K562 (cell line): Measurements from ENCODE around the gene SH2D4B.

ENCODE experiments used
- ATF3 ChIP-seq, 2 experiments: fragments of 450-650 bp in 1 of 2; sonication (generic) in 1 of 2; formaldehyde crosslinking in 1 of 2; IDR thresholded peaks in 1 of 2; conservative IDR thresholded peaks in 1 of 2; 2 replicates each; pipeline versions ENCODE4 v1.6.1 to v1.8.1; 2016 to 2023; ENCODE audit warnings: mild to moderate bottlenecking in 2 of 2, moderate library complexity in 2 of 2, inconsistent platforms in 1 of 2, missing genetic modification reagents in 1 of 2
- CTCF ChIP-seq, 3 experiments: IDR thresholded peaks in 2 of 3; conservative IDR thresholded peaks in 1 of 3; 2 replicates each; pipeline ENCODE4 v1.5.1; 2011 to 2012; ENCODE audit warnings: low read length in 3 of 3, mild to moderate bottlenecking in 3 of 3, control low read depth in 2 of 3, improper control_type of control experiment in 1 of 3, inconsistent platforms in 1 of 3, low read depth in 1 of 3, mixed read lengths in 1 of 3, moderate library complexity in 1 of 3; ENCODE audit not compliant: insufficient read depth in 2 of 3
- E4F1 ChIP-seq: fragments of 250-450 bp; sonication (Bioruptor Pico); IDR thresholded peaks from 2 replicates; pipeline ENCODE4 v1.5.0; 2021; ENCODE audit warnings: mild to moderate bottlenecking, borderline replicate concordance
- HDAC6 ChIP-seq: IDR thresholded peaks from 2 replicates; pipeline ENCODE4 v1.6.1; 2012; ENCODE audit warnings: low read depth, mild to moderate bottlenecking, control low read depth, inconsistent platforms, low read length, moderate library complexity
- NR1H2 ChIP-seq: sonication (generic); formaldehyde crosslinking; IDR thresholded peaks from 2 replicates; pipeline ENCODE4 v1.4.0; 2020; ENCODE audit warnings: mild to moderate bottlenecking, missing genetic modification reagents
- POLR2A ChIP-seq: fragments of 450-650 bp; conservative IDR thresholded peaks from 2 replicates; pipeline ENCODE4 v1.6.1; 2016
- SMC3 ChIP-seq: conservative IDR thresholded peaks from 2 replicates; pipeline ENCODE4 v1.6.1; 2011; ENCODE audit warnings: low read depth, low read length, improper control_type of control experiment; ENCODE audit not compliant: insufficient read depth
- SREBF1 ChIP-seq: fragments of 150-350 bp; IDR thresholded peaks from 2 replicates; pipeline ENCODE4 v1.6.1; 2014; ENCODE audit warnings: antibody characterized with exemption, low read depth, low read length, borderline replicate concordance
- ZNF121 ChIP-seq: sonication (generic); formaldehyde crosslinking; conservative IDR thresholded peaks from 2 replicates; pipeline ENCODE4 v1.8.0; 2022; ENCODE audit warnings: missing genetic modification reagents
- ZNF79 ChIP-seq: fragments of 250-450 bp; sonication (Bioruptor Pico); IDR thresholded peaks from 2 replicates; pipeline ENCODE4 v1.4.0; 2020; ENCODE audit warnings: low read depth, mild to moderate bottlenecking, moderate library complexity

- TF ChIP-seq POLR2A (no peak), SMC3 (no peak), ZNF121 (no peak), E4F1 (CRISPR knock-in tag) (no peak), NR1H2 (CRISPR knock-in tag) (no peak), HDAC6 (no peak), SREBF1 (no peak), CTCF (IDR thresholded peaks at IDR 0.05 in 2 of 3, conservative IDR thresholded peaks at IDR 0.05 in 1 of 3; ENCODE audit: insufficient read depth in 2 of 3, low read depth in 1 of 3, low read length in 3 of 3) (no peak), ATF3 (IDR thresholded peaks at IDR 0.05) (no peak), ATF3 (CRISPR knock-in tag; conservative IDR thresholded peaks at IDR 0.05) (no peak), ZNF79 (CRISPR knock-in tag) (no peak)
Measured at GRCh38 chr10:80540618-80540980, 2.9 kb downstream of the SH2D4B start.
